HCT116 (cell line): ENCODE data around the gene PIK3CD. TPM values are rescaled to one million over a fixed set of nuclear protein-coding genes. Genes with fewer than 3 reads are reported as not detected.

ENCODE experiments used
- ELF1 ChIP-seq: IDR thresholded peaks from 2 replicates; pipeline ENCODE4 v1.6.1; 2012; ENCODE audit warnings: low read depth, borderline replicate concordance
- REST ChIP-seq: IDR thresholded peaks from 2 replicates; pipeline ENCODE4 v1.6.1; 2012; ENCODE audit warnings: low read depth
- total RNA-seq: library from RNA; stranded (reverse); gene quantifications from one replicate; pipeline ENCODE4 v1.2.1, GENCODE V29; 2021; ENCODE audit not compliant: unreplicated experiment

PIK3CD gene
- total RNA-seq, 1 experiment from 2014 or later = 9.2 TPM

GRCh38 chr1:9776685-9777084, 125.2 kb downstream of the PIK3CD start (continued):
- TF ChIP-seq REST (no peak), ELF1 (no peak)

Other genes with a start within 250 kb of the PIK3CD start
- 9.8 TPM for gene SLC25A33, start 112.3 kb upstream of the PIK3CD start, total RNA-seq
- gene TMEM201, start 62.8 kb upstream of the PIK3CD start, total RNA-seq = 27.6 TPM
- 113 TPM for gene CLSTN1, start 172.2 kb downstream of the PIK3CD start, total RNA-seq